Measurements from ENCODE around the gene IL3RA. TPM values are rescaled to one million over a fixed set of nuclear protein-coding genes. Genes with fewer than 3 reads are reported as not detected.

The IL3RA gene
- total RNA-seq, 1 experiment from 2014 or later = 0.26 TPM

DNA sequence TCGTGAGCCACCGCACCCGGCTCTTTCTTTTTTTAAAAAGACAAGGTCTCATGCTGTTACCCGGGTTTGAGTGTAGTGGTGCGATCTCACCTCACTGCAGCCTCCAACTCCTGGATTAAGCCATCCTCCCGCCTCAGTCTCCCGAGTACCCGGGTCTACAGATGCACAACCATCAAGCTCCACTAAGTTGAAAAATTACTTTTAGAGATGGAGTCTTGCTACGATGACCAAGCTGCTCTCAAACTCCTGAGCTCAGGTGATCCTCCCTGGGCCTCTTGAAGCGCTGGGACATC lies 53.4 kb downstream of the IL3RA start (continued):
- TF ChIP-seq GRHL2 (CRISPR knock-in tag; IDR thresholded peaks at IDR 0.05; ENCODE audit: insufficient replicate concordance, severe bottlenecking) (no peak), AR (CRISPR knock-in tag; IDR thresholded peaks at IDR 0.05) (no peak), HMGXB4 (CRISPR knock-in tag; IDR thresholded peaks at IDR 0.05) (no peak), NR1H2 (CRISPR knock-in tag; IDR thresholded peaks at IDR 0.05) (no peak), SOX15 (CRISPR knock-in tag; IDR thresholded peaks at IDR 0.05) (no peak)
- TF ChIP-seq, protein P1, sequence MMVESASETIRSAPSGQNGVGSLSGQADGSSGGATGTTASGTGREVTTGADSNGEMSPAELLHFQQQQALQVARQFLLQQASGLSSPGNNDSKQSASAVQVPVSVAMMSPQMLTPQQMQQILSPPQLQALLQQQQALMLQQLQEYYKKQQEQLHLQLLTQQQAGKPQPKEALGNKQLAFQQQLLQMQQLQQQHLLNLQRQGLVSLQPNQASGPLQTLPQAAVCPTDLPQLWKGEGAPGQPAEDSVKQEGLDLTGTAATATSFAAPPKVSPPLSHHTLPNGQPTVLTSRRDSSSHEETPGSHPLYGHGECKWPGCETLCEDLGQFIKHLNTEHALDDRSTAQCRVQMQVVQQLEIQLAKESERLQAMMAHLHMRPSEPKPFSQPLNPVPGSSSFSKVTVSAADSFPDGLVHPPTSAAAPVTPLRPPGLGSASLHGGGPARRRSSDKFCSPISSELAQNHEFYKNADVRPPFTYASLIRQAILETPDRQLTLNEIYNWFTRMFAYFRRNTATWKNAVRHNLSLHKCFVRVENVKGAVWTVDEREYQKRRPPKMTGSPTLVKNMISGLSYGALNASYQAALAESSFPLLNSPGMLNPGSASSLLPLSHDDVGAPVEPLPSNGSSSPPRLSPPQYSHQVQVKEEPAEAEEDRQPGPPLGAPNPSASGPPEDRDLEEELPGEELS (CRISPR knock-in tag; IDR thresholded peaks at IDR 0.05) = no peak

GRCh38 chrX:1390621-1391369 lies 54.2 kb downstream of the IL3RA start:
- ATAC-seq = no peak
- peaks cover 50% of the 10 kb centered on the region for H3K4me1 Mint-ChIP-seq
- H3K36me3 Mint-ChIP-seq = peaks cover 57% of the 10 kb centered on the region
- H3K9me3 Mint-ChIP-seq = no peaks in the 10 kb centered on the region
- POLR2A ChIA-PET = no interaction called here
- peak; percentile 4 for DNase-seq (ENCODE audit: low spot score)
- no peaks in the 10 kb centered on the region for H3K27me3 Mint-ChIP-seq (ENCODE audit: low read depth)
- CTCF ChIA-PET = no interaction called here
- peak overlapping the region; percentile 93 for H3K4me3 Mint-ChIP-seq
- TF ChIP-seq, protein P2, sequence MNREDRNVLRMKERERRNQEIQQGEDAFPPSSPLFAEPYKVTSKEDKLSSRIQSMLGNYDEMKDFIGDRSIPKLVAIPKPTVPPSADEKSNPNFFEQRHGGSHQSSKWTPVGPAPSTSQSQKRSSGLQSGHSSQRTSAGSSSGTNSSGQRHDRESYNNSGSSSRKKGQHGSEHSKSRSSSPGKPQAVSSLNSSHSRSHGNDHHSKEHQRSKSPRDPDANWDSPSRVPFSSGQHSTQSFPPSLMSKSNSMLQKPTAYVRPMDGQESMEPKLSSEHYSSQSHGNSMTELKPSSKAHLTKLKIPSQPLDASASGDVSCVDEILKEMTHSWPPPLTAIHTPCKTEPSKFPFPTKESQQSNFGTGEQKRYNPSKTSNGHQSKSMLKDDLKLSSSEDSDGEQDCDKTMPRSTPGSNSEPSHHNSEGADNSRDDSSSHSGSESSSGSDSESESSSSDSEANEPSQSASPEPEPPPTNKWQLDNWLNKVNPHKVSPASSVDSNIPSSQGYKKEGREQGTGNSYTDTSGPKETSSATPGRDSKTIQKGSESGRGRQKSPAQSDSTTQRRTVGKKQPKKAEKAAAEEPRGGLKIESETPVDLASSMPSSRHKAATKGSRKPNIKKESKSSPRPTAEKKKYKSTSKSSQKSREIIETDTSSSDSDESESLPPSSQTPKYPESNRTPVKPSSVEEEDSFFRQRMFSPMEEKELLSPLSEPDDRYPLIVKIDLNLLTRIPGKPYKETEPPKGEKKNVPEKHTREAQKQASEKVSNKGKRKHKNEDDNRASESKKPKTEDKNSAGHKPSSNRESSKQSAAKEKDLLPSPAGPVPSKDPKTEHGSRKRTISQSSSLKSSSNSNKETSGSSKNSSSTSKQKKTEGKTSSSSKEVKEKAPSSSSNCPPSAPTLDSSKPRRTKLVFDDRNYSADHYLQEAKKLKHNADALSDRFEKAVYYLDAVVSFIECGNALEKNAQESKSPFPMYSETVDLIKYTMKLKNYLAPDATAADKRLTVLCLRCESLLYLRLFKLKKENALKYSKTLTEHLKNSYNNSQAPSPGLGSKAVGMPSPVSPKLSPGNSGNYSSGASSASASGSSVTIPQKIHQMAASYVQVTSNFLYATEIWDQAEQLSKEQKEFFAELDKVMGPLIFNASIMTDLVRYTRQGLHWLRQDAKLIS (CRISPR knock-in tag; IDR thresholded peaks at IDR 0.05; ENCODE audit: borderline replicate concordance) = no peak
- TF ChIP-seq, protein P3, sequence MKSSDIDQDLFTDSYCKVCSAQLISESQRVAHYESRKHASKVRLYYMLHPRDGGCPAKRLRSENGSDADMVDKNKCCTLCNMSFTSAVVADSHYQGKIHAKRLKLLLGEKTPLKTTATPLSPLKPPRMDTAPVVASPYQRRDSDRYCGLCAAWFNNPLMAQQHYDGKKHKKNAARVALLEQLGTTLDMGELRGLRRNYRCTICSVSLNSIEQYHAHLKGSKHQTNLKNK (CRISPR knock-in tag; IDR thresholded peaks at IDR 0.05) = no peak
- TF ChIP-seq, protein P4, sequence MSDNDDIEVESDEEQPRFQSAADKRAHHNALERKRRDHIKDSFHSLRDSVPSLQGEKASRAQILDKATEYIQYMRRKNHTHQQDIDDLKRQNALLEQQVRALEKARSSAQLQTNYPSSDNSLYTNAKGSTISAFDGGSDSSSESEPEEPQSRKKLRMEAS (CRISPR knock-in tag; IDR thresholded peaks at IDR 0.05) = no peak
- TF ChIP-seq TEAD1 (CRISPR knock-in tag; IDR thresholded peaks at IDR 0.05) = no peak
- peak overlapping the region; percentile 88 for H3K27ac Mint-ChIP-seq

DNA sequence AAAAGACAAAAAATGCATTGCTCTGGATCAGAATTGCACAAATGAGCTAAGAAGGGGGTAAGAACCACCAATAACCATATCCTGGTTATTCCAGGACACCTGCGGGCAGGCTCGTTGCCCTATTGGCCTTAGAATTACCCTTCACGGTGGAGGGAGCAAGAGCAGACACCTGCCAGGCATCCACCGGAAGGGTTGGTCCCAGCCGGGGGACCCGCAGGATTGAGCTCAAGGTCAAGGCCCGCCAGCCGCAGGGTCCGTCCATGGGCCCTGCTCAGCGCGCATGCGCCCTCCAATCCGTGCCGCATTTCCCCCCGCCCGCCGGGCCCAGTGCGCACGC lies 54.8 kb downstream of the IL3RA start:
- ATAC-seq (peak; percentile 6), DNase-seq (ENCODE audit: low spot score) (peak; percentile 84)
- Mint-ChIP-seq H3K4me1 (peaks cover 53% of the 10 kb centered on the region), H3K4me3 (peak overlapping the region; percentile 93), H3K9me3 (no peaks in the 10 kb centered on the region), H3K36me3 (peaks cover 57% of the 10 kb centered on the region), H3K27ac (peak overlapping the region; percentile 88), H3K27me3 (ENCODE audit: low read depth) (no peaks in the 10 kb centered on the region)
- CTCF ChIA-PET = no interaction called here
- POLR2A ChIA-PET = no interaction called here
- TF ChIP-seq OVOL2 (CRISPR knock-in tag; IDR thresholded peaks at IDR 0.05; ENCODE audit: borderline replicate concordance) (no peak), ZNF416 (CRISPR knock-in tag; IDR thresholded peaks at IDR 0.05) (peak; percentile 61; the same call in 1 of the 2 replicates), MXD4 (CRISPR knock-in tag; IDR thresholded peaks at IDR 0.05; ENCODE audit: borderline replicate concordance) (no peak), KAT7 (CRISPR knock-in tag; IDR thresholded peaks at IDR 0.05; ENCODE audit: borderline replicate concordance) (no peak; the same call in 1 of the 2 replicates), SOX15 (CRISPR knock-in tag; IDR thresholded peaks at IDR 0.05) (no peak)
- TF ChIP-seq, protein P2 (CRISPR knock-in tag; IDR thresholded peaks at IDR 0.05; ENCODE audit: borderline replicate concordance) = no peak
